ENCODE measurements around the gene UNC93B1.
A peak's percentile ranks its signal among the peaks of the same experiment; 100 is the strongest.

Gene UNC93B1

GRCh38 chr11:68026391-68027105 is 22.7 kb upstream of the UNC93B1 start:
- Histone ChIP-seq H3K9ac (ENCODE audit: low read depth, low read length) (no peak overlapping the region), H2AFZ (ENCODE audit: low read depth, low read length) (no peak overlapping the region), H3K4me1 (ENCODE audit: insufficient read depth, low read length) (peaks cover 30% of the 10 kb centered on the region), H3K79me2 (ENCODE audit: insufficient read depth, low read length) (peaks cover 16% of the 10 kb centered on the region), H3K27me3 (ENCODE audit: insufficient read depth, low read length, poor library complexity) (no peaks in the 10 kb centered on the region), H3K27ac (ENCODE audit: low read length) (no peak overlapping the region), H4K20me1 (ENCODE audit: insufficient read depth, low read length) (0 out of 2 replicates have a peak, but pooled peaks cover under 1% of the 10 kb centered on the region), H3K36me3 (ENCODE audit: insufficient read depth, low read length) (no peaks in the 10 kb centered on the region), H3K4me2 (ENCODE audit: insufficient read depth, low read length) (no peak overlapping the region), H3K4me3 (ENCODE audit: low read depth in 1 of 2, low read length in 2 of 2) (no peak overlapping the region), H3K9me3 (ENCODE audit: insufficient read depth, low read length, severe bottlenecking) (no peaks in the 10 kb centered on the region)
- TF ChIP-seq EZH2 (IDR thresholded peaks at IDR 0.05; ENCODE audit: borderline replicate concordance, low read depth, low read length, severe bottlenecking) = no peak
- TF ChIP-seq, protein P1, sequence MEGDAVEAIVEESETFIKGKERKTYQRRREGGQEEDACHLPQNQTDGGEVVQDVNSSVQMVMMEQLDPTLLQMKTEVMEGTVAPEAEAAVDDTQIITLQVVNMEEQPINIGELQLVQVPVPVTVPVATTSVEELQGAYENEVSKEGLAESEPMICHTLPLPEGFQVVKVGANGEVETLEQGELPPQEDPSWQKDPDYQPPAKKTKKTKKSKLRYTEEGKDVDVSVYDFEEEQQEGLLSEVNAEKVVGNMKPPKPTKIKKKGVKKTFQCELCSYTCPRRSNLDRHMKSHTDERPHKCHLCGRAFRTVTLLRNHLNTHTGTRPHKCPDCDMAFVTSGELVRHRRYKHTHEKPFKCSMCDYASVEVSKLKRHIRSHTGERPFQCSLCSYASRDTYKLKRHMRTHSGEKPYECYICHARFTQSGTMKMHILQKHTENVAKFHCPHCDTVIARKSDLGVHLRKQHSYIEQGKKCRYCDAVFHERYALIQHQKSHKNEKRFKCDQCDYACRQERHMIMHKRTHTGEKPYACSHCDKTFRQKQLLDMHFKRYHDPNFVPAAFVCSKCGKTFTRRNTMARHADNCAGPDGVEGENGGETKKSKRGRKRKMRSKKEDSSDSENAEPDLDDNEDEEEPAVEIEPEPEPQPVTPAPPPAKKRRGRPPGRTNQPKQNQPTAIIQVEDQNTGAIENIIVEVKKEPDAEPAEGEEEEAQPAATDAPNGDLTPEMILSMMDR (IDR thresholded peaks at IDR 0.05; ENCODE audit: borderline replicate concordance, extremely low read depth, low read length, poor library complexity, severe bottlenecking) = no peak
- ATAC-seq (ENCODE audit: insufficient read depth, low read depth) (no peak), DNase-seq (no peak)

DNA sequence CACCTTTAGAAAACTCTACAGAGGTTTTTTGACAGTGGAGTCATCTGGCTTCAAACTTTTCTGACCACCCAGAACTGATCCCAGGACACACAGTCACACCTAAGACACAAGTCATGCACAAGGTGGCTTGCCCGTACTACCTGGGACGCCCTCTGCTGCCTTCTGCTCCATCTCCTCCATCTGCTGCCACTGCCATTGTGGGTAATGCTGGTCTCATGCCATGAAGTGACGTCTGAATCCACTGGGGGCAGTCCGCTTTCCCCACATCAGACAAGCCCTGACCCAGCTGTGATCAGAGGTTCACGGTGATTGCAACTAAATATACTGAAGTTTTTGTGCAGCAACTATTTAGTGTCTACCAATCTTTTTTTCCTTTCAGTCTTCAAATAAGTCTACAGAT is 21.1 kb upstream of the UNC93B1 start:
- H3K4me2 ChIP-seq (ENCODE audit: insufficient read depth, low read length) = no peak overlapping the region
- H3K79me2 ChIP-seq (ENCODE audit: insufficient read depth, low read length) = peaks cover 7% of the 10 kb centered on the region
- ATAC-seq (ENCODE audit: insufficient read depth, low read depth) (peak; percentile 43; the same call in 1 of the 3 replicates), DNase-seq (no peak)
- no peaks in the 10 kb centered on the region for H3K9me3 ChIP-seq (ENCODE audit: insufficient read depth, low read length, severe bottlenecking)
- no peak overlapping the region for H3K4me3 ChIP-seq (ENCODE audit: low read depth in 1 of 2, low read length in 2 of 2)
- no peaks in the 10 kb centered on the region for H3K36me3 ChIP-seq (ENCODE audit: insufficient read depth, low read length)
- H3K9ac ChIP-seq (ENCODE audit: low read depth, low read length) = no peak overlapping the region
- TF ChIP-seq, protein P1 (IDR thresholded peaks at IDR 0.05; ENCODE audit: borderline replicate concordance, extremely low read depth, low read length, poor library complexity, severe bottlenecking) = peak; percentile 34
- TF ChIP-seq EZH2 (IDR thresholded peaks at IDR 0.05; ENCODE audit: borderline replicate concordance, low read depth, low read length, severe bottlenecking) = no peak
- peaks cover 24% of the 10 kb centered on the region for H3K4me1 ChIP-seq (ENCODE audit: insufficient read depth, low read length)
- no peak overlapping the region for H2AFZ ChIP-seq (ENCODE audit: low read depth, low read length)
- H3K27ac ChIP-seq (ENCODE audit: low read length) = no peak overlapping the region
- no peaks in the 10 kb centered on the region for H3K27me3 ChIP-seq (ENCODE audit: insufficient read depth, low read length, poor library complexity)
- H4K20me1 ChIP-seq (ENCODE audit: insufficient read depth, low read length) = no peaks in the 10 kb centered on the region; the same call in 1 of the 2 replicates

GRCh38 chr11:68024508-68024907 is 20.6 kb upstream of the UNC93B1 start:
- Histone ChIP-seq H4K20me1 (ENCODE audit: insufficient read depth, low read length) (no peaks in the 10 kb centered on the region; the same call in 1 of the 2 replicates), H3K9me3 (ENCODE audit: insufficient read depth, low read length, severe bottlenecking) (no peaks in the 10 kb centered on the region), H3K79me2 (ENCODE audit: insufficient read depth, low read length) (peaks cover 2% of the 10 kb centered on the region; the same call in 1 of the 2 replicates), H3K27ac (ENCODE audit: low read length) (no peak overlapping the region), H3K4me2 (ENCODE audit: insufficient read depth, low read length) (no peak overlapping the region), H3K36me3 (ENCODE audit: insufficient read depth, low read length) (no peaks in the 10 kb centered on the region), H3K27me3 (ENCODE audit: insufficient read depth, low read length, poor library complexity) (no peaks in the 10 kb centered on the region), H3K4me3 (ENCODE audit: low read depth in 1 of 2, low read length in 2 of 2) (no peak overlapping the region), H2AFZ (ENCODE audit: low read depth, low read length) (no peak overlapping the region), H3K9ac (ENCODE audit: low read depth, low read length) (no peak overlapping the region), H3K4me1 (ENCODE audit: insufficient read depth, low read length) (peaks cover 19% of the 10 kb centered on the region)
- no peak for TF ChIP-seq EZH2 (IDR thresholded peaks at IDR 0.05; ENCODE audit: borderline replicate concordance, low read depth, low read length, severe bottlenecking)
- TF ChIP-seq, protein P1 (IDR thresholded peaks at IDR 0.05; ENCODE audit: borderline replicate concordance, extremely low read depth, low read length, poor library complexity, severe bottlenecking) = no peak
- DNase-seq = no peak
- no peak for ATAC-seq (ENCODE audit: insufficient read depth, low read depth)

All from DND-41 (cell line).